IPS-18a (cell line): ENCODE measurements around the gene OR13C5.

ENCODE experiments used
- H3K27ac ChIP-seq: one replicate; pipeline ENCODE4 v1.5.1; 2013; ENCODE audit warnings: low read length
- H3K27me3 ChIP-seq: one replicate; pipeline ENCODE4 v1.6.1; 2013; ENCODE audit warnings: mild to moderate bottlenecking, low read length; ENCODE audit not compliant: control insufficient read depth, insufficient read depth
- H3K36me3 ChIP-seq: one replicate; pipeline ENCODE4 v1.6.1; 2013; ENCODE audit warnings: low read depth, low read length; ENCODE audit not compliant: control insufficient read depth
- H3K4me1 ChIP-seq: one replicate; pipeline ENCODE4 v1.6.1; 2013; ENCODE audit warnings: low read depth, low read length; ENCODE audit not compliant: control insufficient read depth
- H3K4me3 ChIP-seq: one replicate; pipeline ENCODE4 v1.5.1; 2013; ENCODE audit warnings: low read length
- H3K9ac ChIP-seq: one replicate; pipeline ENCODE4 v1.6.1; 2013; ENCODE audit warnings: mild to moderate bottlenecking, low read length, moderate library complexity
- H3K9me3 ChIP-seq: one replicate; pipeline ENCODE4 v1.6.1; 2013; ENCODE audit warnings: low read depth, low read length; ENCODE audit not compliant: control insufficient read depth

OR13C5 gene

GRCh38 chr9:104589626-104590025 lies 9.6 kb downstream of the OR13C5 start:
- H3K4me3 ChIP-seq = no peak overlapping the region
- H3K27me3 ChIP-seq = no peaks in the 10 kb centered on the region
- H3K9me3 ChIP-seq = no peaks in the 10 kb centered on the region
- H3K27ac ChIP-seq = no peak overlapping the region
- H3K4me1 ChIP-seq = no peaks in the 10 kb centered on the region
- no peak overlapping the region for H3K9ac ChIP-seq
- H3K36me3 ChIP-seq = no peaks in the 10 kb centered on the region

- Histone ChIP-seq H3K4me1 (no peaks in the 10 kb centered on the region), H3K27me3 (no peaks in the 10 kb centered on the region), H3K9ac (no peak overlapping the region), H3K27ac (no peak overlapping the region), H3K9me3 (no peaks in the 10 kb centered on the region), H3K36me3 (no peaks in the 10 kb centered on the region), H3K4me3 (no peak overlapping the region)
Observed at GRCh38 chr9:104586496-104587180, 12.6 kb downstream of the OR13C5 start.

GRCh38 chr9:104580562-104580961 lies 18.7 kb downstream of the OR13C5 start:
- no peaks in the 10 kb centered on the region for H3K4me1 ChIP-seq
- no peaks in the 10 kb centered on the region for H3K27me3 ChIP-seq
- H3K9ac ChIP-seq = no peak overlapping the region
- H3K36me3 ChIP-seq = no peaks in the 10 kb centered on the region
- no peak overlapping the region for H3K27ac ChIP-seq
- no peak overlapping the region for H3K4me3 ChIP-seq
- no peaks in the 10 kb centered on the region for H3K9me3 ChIP-seq

- H3K4me3 ChIP-seq = no peak overlapping the region
- no peaks in the 10 kb centered on the region for H3K27me3 ChIP-seq
- H3K27ac ChIP-seq = no peak overlapping the region
- H3K9ac ChIP-seq = no peak overlapping the region
- H3K4me1 ChIP-seq = no peaks in the 10 kb centered on the region
- no peaks in the 10 kb centered on the region for H3K36me3 ChIP-seq
- peaks cover 6% of the 10 kb centered on the region for H3K9me3 ChIP-seq
Observed at GRCh38 chr9:104577263-104577662, 21.9 kb downstream of the OR13C5 start.

- Histone ChIP-seq H3K27ac (no peak overlapping the region), H3K9ac (no peak overlapping the region), H3K9me3 (peaks cover 6% of the 10 kb centered on the region), H3K27me3 (no peaks in the 10 kb centered on the region), H3K36me3 (no peaks in the 10 kb centered on the region), H3K4me1 (no peaks in the 10 kb centered on the region), H3K4me3 (no peak overlapping the region)
Observed at GRCh38 chr9:104575456-104575855, 23.8 kb downstream of the OR13C5 start.

- H3K36me3 ChIP-seq = no peaks in the 10 kb centered on the region
- H3K4me3 ChIP-seq = no peak overlapping the region
- no peak overlapping the region for H3K27ac ChIP-seq
- H3K27me3 ChIP-seq = no peaks in the 10 kb centered on the region
- H3K4me1 ChIP-seq = no peaks in the 10 kb centered on the region
- no peak overlapping the region for H3K9ac ChIP-seq
- peaks cover 6% of the 10 kb centered on the region for H3K9me3 ChIP-seq
Observed at GRCh38 chr9:104572612-104573011, 26.6 kb downstream of the OR13C5 start.

GRCh38 chr9:104568868-104569267 lies 30.3 kb downstream of the OR13C5 start, which contains the start of gene OR13C8:
Gene OR13C8, plus strand, starts transcription at chr9:104569168. Its CDS starts 0 bp downstream, at chr9:104569168.
- Histone ChIP-seq H3K4me3 (no peak within 1 kb of the TSS), H3K9ac (no peak within 1 kb of the TSS), H3K9me3 (peaks cover 6% of the 10 kb centered on the region), H3K36me3 (no peaks in the 10 kb centered on the region), H3K27ac (no peak within 1 kb of the TSS), H3K4me1 (no peaks in the 10 kb centered on the region), H3K27me3 (no peaks in the 10 kb centered on the region)

- Histone ChIP-seq H3K36me3 (no peaks in the 10 kb centered on the region), H3K4me3 (no peak overlapping the region), H3K9me3 (no peaks in the 10 kb centered on the region), H3K4me1 (no peaks in the 10 kb centered on the region), H3K9ac (no peak overlapping the region), H3K27ac (no peak overlapping the region), H3K27me3 (no peaks in the 10 kb centered on the region)
Observed at GRCh38 chr9:104564358-104564757, 34.9 kb downstream of the OR13C5 start.

- Histone ChIP-seq H3K4me1 (no peaks in the 10 kb centered on the region), H3K36me3 (no peaks in the 10 kb centered on the region)
Observed at GRCh38 chr9:104556830-104557634, 42.2 kb downstream of the OR13C5 start.

GRCh38 chr9:104555521-104555920 lies 43.7 kb downstream of the OR13C5 start:
- Histone ChIP-seq H3K9ac (no peak overlapping the region), H3K4me3 (no peak overlapping the region), H3K27ac (no peak overlapping the region), H3K4me1 (no peaks in the 10 kb centered on the region), H3K9me3 (no peaks in the 10 kb centered on the region), H3K36me3 (no peaks in the 10 kb centered on the region), H3K27me3 (no peaks in the 10 kb centered on the region)

More at GRCh38 chr9:104556830-104557634, 42.2 kb downstream of the OR13C5 start:
- Histone ChIP-seq H3K27ac (no peak overlapping the region), H3K27me3 (no peaks in the 10 kb centered on the region), H3K9ac (no peak overlapping the region), H3K4me3 (no peak overlapping the region), H3K9me3 (no peaks in the 10 kb centered on the region)

GRCh38 chr9:104553261-104553660 lies 46.0 kb downstream of the OR13C5 start:
- H3K27me3 ChIP-seq = no peaks in the 10 kb centered on the region
- no peaks in the 10 kb centered on the region for H3K36me3 ChIP-seq
- H3K4me3 ChIP-seq = no peak overlapping the region
- no peaks in the 10 kb centered on the region for H3K9me3 ChIP-seq
- H3K27ac ChIP-seq = no peak overlapping the region
- no peak overlapping the region for H3K9ac ChIP-seq
- no peaks in the 10 kb centered on the region for H3K4me1 ChIP-seq
